Measurements from ENCODE around the gene SLC2A13.

DNA sequence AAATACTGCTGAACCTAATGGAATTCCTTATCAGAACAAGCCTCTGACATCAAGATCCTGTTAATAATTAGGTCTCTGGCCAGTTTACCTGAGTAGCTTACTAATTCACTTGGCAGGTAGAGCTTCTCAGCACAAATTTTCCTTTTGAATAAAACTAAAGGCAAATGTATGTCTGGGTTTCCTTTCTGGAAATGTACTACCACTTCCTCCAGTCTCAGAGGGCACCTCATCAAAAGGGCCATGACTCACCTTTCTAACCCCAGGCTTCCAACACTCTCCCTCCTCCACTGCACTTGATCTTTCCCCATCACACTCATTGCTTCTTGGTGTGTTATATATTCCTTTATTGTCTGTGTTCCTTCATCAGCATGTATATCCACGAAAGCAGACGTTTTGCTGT lies 90.5 kb downstream of the SLC2A13 start:
- TF ChIP-seq REST (IDR thresholded peaks at IDR 0.05; ENCODE audit: low read depth) (no peak), TAF1 (IDR thresholded peaks at IDR 0.05; ENCODE audit: low read depth) (no peak), TCF12 (IDR thresholded peaks at IDR 0.05; ENCODE audit: low read depth) (no peak), CREB1 (IDR thresholded peaks at IDR 0.05; ENCODE audit: low read depth) (no peak), FOXM1 (IDR thresholded peaks at IDR 0.05; ENCODE audit: borderline replicate concordance, low read depth) (no peak), NFIC (IDR thresholded peaks at IDR 0.05) (no peak), ZBTB7A (IDR thresholded peaks at IDR 0.05; ENCODE audit: low read depth) (no peak), MAX (IDR thresholded peaks at IDR 0.05) (no peak), CEBPB (IDR thresholded peaks at IDR 0.05) (no peak), TEAD4 (IDR thresholded peaks at IDR 0.05) (no peak), YY1 (IDR thresholded peaks at IDR 0.05; ENCODE audit: low read depth) (no peak), EP300 (IDR thresholded peaks at IDR 0.05; ENCODE audit: borderline replicate concordance) (no peak), RAD21 (IDR thresholded peaks at IDR 0.05; ENCODE audit: low read depth) (no peak), USF1 (IDR thresholded peaks at IDR 0.05) (no peak)
